ENCODE data around the gene RAB20.
"Not testable (repeated sequence)": the region's sequence is repeated elsewhere in the genome, so short reads cannot be mapped to it uniquely, and the experiment has no call there.

- not testable (repeated sequence) for TF ChIP-seq CTCF (IDR thresholded peaks at IDR 0.05); EZH2 (IDR thresholded peaks at IDR 0.05; ENCODE audit: borderline replicate concordance, insufficient read depth, low read depth, low read length, poor library complexity, severe bottlenecking)
Observed at GRCh38 chr13:110569962-110570361, 8.4 kb upstream of the RAB20 start.
